Ishikawa (cell line): Measurements from ENCODE around the gene BSG.

Source experiments
- CEBPB ChIP-seq: IDR thresholded peaks from 2 replicates; pipeline ENCODE4 v1.6.1; 2012
- EP300 ChIP-seq: IDR thresholded peaks from 2 replicates; pipeline ENCODE4 v1.6.1; 2012; ENCODE audit warnings: borderline replicate concordance
- FOXM1 ChIP-seq: IDR thresholded peaks from 2 replicates; pipeline ENCODE4 v1.6.1; 2012; ENCODE audit warnings: low read depth, borderline replicate concordance

GRCh38 chr19:547836-548720 lies 24.3 kb upstream of the BSG start:
- TF ChIP-seq CEBPB (no peak), FOXM1 (no peak), EP300 (no peak)
